Testis (tissue), 2 donors: ENCODE measurements around the gene SDR39U1.

Experiments
- POLR2A ChIP-seq: fragments of 450-650 bp; IDR thresholded peaks from one replicate; pipeline ENCODE4 v1.6.1; 2017; ENCODE audit warnings: antibody characterized with exemption, mild to moderate bottlenecking, moderate library complexity
- TF ChIP-seq, protein P1 (sequence below), 3 experiments: fragments of 450-650 bp in 2 of 3; fragments of 200-600 bp in 1 of 3; sonication (generic) in 1 of 3; IDR thresholded peaks; one replicate each; pipeline ENCODE4 v1.5.1; 2016 to 2019; ENCODE audit warnings: antibody characterized with exemption in 3 of 3, mild to moderate bottlenecking in 2 of 3, moderate library complexity in 1 of 3

GRCh38 chr14:24397639-24398292 lies 44.8 kb downstream of the SDR39U1 start:
- TF ChIP-seq, protein P1, sequence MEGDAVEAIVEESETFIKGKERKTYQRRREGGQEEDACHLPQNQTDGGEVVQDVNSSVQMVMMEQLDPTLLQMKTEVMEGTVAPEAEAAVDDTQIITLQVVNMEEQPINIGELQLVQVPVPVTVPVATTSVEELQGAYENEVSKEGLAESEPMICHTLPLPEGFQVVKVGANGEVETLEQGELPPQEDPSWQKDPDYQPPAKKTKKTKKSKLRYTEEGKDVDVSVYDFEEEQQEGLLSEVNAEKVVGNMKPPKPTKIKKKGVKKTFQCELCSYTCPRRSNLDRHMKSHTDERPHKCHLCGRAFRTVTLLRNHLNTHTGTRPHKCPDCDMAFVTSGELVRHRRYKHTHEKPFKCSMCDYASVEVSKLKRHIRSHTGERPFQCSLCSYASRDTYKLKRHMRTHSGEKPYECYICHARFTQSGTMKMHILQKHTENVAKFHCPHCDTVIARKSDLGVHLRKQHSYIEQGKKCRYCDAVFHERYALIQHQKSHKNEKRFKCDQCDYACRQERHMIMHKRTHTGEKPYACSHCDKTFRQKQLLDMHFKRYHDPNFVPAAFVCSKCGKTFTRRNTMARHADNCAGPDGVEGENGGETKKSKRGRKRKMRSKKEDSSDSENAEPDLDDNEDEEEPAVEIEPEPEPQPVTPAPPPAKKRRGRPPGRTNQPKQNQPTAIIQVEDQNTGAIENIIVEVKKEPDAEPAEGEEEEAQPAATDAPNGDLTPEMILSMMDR (IDR thresholded peaks at IDR 0.05): no peak
- TF ChIP-seq POLR2A: no peak
